ENCODE data around the gene SLC51B. TPM values are rescaled to one million over a fixed set of nuclear protein-coding genes. Genes with fewer than 3 reads are reported as not detected.
"Not testable (repeated sequence)": the region's sequence is repeated elsewhere in the genome, so short reads cannot be mapped to it uniquely, and the experiment has no call there.

The SLC51B gene
- total RNA-seq, 1 donor from 2014 or later = 1.4 TPM

DNA sequence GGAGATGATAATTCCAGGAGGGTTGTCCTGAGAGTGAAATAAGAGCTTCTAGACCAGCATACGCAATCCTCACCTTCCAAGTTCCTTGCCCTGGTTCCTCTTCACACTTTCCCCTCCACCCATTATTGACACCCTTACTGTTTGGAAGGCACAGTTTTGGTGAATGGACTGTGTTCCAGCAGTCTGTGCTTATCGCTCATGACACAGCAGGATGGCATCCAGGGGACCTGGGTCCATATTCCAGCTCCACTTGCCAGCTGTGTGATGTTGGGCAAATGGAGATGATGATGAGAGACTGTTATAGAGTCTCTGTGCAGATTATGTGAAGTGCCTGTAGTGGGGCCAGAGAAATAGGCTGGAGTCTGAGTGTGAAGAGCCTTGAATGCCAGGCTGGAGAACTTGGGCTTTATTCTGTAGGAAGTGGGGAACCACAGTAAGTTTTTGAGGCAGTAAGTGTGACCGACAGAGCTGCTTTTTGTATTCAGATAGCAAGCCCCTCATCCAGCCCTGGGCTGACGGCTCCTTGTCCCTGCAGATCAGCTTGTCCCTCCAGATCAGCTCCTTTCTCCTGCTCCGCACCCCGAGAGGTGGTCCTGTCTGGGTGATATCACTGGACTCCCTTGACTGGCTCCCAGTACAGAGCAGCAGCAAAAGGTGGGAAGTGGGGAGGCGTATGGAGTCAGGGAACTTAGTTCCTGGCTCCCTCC lies 39.5 kb downstream of the SLC51B start:
- no peak for DNase-seq

DNA sequence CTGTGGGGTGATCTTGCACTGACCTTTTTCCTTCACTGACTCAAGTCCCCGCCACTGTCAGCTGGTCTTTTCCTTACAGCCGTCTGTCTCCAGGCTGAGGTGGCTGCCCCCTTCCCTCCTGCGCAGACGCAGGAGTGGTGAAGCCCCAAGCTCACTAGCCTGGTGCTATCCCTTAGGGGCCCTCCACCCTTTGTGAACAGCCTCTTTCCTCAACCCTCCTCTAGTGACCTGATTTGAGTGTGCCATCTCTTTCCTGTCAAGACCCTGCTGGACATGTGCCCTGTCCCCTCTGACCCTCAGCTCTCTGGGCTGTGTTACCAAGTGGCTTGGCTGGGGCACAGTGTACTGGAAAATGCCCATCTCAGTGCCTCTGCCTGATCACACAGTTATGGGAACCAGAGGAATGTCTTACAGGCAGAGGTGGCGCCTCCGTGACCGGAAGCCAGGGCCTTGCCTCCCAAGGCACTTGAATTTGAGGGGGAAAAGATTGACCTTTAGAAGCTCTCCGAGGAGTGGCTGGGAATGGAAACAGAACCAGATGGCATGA lies 40.1 kb downstream of the SLC51B start:
- DNase-seq = no peak

DNA sequence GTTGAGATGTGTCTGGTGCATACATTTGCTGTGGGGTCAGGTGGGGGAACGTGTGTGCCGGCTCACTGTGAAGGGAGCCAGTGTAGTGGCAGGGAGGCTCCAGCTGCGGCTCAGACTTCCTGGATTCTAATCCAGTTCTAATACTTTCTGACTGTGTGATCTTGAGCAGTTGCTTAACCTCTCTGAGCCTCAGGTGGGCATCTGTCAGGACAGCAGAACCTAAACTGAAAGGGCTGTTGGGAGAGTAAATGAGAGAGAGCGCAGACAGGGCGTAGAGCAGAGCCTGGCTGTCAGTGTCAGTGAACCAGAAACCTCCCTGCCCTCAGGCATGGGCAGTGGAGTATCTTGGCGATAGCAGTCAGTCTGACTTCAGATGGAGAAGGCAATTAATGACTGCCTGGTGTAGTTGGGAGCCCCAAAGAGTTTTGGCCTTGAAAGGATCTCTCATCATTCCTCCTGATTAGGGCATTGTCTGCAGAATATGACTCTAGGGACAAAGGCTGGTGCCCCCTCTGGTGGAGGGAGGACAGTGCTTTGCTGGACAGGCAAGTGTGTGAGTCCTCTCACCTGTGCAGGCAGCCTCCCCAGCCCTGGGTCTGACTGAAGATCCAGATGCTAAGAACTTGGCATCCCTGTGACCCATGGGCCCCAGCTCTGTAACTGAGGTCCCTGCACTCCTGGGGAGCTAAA lies 40.9 kb downstream of the SLC51B start:
- peak; percentile 14 for DNase-seq

DNA sequence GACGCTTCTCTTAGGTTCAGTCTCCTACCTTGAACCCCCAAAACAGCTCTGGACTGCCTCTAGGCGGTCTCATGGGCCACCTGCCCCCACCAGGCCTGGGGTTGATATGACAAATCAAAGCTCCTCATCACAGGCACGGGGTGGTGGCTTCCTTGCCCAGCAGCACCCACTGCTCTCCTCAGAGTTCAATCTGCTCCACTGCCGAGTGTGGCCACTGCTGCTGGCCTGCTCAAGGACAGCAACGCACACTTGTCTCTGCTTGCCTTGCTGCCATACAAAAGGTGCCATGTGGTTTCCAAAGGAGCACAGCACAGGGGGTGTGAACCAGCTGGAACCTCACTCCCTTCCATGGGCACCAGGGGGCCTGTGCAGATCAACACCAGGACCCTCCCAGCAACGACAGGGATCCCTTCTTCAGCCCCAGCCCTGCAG lies 41.5 kb downstream of the SLC51B start:
- DNase-seq = peak; percentile 15

DNA sequence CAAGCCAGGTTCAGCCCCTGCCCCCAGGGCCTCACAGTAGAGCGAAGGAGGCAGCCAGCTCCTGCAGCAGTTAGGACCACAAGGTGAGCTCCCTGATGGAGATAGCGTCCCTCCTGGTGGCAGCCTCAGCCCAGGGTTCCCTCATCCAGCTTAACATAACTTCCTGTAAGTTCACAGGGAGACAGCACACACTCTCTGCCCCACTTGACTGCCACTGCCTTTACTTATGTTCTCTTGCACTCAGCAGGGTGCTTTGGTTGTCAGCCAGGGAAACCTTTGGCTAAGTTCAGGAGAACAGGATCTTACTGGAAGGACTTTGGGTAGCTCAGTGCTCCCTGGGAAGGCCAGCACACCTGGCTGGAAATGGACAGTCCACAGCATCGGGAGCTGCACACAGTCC lies 42.2 kb downstream of the SLC51B start:
- no peak for DNase-seq

DNA sequence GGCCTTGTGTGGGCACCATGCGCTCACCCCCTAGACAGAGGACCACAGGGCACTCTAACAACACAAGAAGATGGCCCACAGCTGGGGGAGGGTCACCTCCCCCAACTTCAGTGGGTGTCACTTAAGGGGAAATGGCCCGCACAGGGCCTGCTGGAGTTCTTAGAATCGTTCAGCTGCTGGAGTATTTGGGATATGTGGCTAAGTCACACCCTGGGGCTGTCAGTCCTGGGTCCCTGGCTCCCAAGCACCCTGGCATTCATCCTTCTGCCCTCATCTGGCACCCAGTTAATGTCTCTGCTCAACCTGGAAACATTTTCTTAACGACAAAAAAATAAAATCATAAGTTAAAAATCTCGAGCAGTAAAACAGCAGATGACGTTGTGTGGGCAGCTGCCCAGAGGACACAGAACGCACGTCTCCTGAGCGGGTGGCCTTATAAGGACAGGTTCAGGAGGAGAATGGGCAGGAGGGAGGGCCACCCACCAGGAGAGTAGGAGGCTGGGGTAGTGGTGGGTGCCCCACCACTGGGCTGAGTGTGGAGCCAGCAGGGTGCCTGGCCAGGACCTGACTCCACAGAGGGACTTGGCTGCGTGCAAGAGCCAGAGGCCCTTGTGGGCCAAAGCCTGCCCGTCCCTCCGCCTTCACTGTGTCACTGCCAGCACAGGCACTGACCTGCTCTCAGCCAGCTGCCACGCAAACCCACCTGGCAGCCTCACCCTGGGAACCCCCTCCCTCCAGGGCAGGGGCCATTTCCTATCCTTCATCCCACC lies 42.9 kb downstream of the SLC51B start:
- peak; percentile 40 for DNase-seq

DNA sequence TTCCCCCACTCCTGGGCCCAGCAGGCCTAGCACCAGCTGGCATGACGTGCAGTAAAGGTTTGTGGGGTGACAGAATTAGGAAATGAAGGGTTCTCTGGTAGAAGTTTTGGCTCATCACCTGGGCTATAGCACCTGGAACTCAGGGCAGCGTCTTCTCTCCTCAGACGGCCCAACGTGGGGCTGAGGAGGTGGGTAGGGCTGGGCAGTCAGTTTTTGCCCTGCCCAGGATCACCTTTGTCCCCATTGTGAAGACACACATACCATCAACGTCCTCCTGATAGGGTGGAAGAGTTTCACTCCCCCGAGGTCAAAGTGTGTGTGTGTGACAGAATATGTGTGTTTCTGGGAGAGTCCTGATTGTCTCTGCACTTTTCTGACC lies 43.4 kb downstream of the SLC51B start:
- DNase-seq = no peak

DNA sequence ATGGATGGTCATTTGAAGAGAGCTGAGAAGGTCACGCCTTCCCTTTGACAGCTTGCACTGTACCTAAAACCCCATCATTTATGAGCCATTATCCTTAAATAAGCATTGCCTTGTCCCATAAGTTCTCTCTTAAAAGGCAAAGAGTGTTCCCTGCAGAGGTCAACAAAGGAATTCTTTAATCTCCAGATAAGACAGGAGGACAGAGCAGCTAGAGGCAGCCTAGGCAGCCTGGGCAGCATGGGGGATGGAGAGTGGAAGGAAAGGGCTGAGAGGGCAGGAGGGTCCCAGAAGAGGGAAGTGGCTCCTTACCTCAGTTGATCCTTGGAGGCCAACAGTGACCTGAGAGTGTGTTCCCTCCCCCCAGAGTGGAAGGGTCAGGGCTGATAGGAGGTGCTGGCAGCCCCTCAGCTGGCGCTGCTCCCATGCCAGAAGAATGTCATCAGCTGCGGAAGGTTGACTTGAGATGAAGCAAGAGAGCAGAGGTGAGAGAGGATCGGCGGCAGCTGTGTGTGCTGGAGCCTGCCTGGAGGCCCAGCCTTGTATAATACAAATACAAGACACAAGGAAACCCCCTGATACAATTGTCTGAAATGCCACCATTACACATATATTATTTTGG lies 44.1 kb downstream of the SLC51B start:
- peak; percentile 17 for DNase-seq

DNA sequence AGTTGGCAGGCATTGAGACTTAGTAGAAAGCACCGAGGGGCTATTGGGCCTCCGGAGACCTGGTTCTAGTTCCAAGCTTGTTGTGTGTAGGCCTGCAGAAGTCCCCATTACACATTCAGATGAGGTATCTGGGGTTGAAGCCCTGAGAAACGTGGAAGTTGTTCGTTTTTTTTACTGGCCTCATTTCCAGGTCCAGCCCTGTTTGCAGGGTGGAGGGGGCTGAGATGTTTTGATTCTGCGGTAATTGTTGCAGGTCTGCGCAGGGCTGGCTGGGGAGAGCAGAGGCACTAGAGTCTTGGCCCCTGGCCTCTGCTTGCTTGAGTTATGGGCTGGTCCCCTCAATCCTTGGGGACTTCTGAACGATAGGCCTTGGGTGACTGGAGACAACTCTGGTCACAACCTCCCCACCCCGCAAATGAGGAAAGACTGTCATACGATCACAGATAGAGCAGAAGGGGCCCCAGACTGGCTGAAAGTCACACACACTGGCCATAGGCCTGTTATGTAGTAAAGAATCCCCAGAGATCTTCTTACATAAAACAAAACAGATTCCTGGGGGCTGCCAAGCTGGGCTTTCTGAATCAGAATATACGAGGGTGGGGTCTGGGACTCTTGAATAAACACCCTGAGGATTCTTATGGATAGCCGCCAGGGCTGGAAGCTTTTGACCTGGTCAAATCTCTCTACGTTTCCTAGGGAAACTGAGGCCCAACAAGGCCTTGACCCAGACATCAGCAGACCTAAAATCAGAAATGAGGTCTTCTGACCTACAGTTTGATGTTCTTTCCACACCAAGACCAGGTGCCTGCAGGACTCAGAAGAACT lies 47.0 kb downstream of the SLC51B start:
- DNase-seq = no peak

DNA sequence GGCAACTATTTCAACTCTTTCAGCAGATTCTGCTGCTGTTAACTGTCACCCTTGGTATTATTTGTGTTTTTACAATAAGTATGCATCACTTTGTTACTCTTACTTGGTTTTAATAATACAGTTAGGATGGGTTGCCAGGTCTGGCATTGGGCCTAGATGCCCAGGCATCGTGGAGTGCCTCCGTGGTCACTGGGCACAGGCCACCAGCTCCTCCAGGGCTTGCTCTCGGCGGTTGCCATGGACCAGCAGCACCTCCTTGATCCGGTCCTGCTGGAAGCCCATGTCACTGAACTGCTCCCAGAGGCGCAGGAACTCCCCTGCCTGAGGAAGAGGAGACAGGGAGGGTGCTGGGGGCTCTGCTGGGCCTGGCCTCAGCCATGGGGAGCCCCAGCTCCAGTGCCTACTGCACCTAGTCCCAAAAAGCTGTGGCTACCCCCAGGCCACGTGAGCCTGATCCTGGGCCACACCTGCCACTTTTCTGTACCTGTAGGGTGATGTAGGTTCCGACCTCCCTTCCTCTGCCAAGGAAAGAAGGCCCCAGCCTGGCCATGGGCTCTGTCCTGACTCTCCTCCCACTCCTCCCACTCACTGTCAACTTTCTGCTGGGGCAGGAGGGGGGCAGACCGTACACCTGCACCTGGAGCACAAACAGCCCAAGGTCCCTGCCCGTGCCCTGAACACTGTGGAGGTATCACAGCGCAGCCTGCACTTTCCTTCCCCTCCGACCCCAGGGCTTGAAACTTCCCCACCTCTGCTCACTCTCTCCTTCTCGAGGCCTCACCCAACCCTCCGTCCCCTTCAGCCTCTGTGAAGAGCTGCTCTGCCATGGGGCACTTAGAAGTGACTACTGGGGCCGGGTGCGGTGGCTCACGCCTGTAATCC lies 48.0 kb downstream of the SLC51B start:
- DNase-seq = no peak

DNA sequence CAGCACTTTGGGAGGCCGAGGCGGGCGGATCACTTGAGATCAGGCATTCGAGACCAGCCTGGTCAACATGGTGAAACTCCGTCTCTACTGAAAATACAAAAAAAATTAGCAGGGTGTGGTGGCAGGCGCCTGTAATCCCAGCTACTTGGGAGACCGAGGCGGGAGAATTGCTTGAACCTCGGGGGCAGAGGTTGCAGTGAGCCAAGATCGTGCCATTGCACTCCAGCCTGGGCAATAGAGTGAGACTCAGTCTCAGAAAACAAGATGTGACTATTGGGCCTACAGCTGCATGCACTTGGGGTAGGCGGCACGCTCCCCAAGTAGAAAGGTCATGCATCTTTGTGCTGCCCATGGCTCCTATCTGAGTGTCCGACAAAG lies 48.6 kb downstream of the SLC51B start:
- not testable (repeated sequence) for DNase-seq

DNA sequence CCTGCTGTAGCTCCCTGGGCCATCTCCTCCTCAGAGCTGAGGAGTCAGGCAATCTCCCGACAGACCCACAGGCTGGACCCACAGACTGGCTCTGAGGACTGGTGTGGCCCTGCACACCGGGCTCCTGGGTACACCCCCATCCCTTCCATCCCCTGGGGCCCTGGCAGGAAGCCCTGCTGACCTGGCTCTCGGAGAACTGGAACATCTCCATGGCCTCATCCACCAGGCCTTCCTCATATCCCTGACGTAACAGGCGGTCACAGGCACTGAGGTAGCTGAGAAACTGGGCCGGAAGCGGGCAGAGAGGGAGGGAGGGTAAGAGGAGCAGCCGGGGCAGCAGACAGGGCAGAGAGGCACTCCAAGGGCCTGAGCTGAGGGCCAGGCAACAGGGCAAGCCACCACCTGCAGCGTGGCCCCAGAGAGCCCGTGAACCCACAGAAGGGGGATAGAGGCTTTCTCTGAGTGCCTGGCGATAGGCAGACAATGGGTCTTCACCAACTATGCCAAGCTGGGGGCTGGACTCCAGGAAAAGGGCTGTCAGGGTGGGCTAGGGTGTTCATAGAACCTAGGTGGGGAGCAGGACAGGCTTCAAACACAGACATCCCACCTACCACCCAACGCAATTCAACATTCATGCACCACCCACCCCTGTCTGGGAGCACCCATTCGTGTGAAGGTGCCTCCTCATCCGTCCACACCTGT lies 49.3 kb downstream of the SLC51B start:
- no peak for DNase-seq

DNA sequence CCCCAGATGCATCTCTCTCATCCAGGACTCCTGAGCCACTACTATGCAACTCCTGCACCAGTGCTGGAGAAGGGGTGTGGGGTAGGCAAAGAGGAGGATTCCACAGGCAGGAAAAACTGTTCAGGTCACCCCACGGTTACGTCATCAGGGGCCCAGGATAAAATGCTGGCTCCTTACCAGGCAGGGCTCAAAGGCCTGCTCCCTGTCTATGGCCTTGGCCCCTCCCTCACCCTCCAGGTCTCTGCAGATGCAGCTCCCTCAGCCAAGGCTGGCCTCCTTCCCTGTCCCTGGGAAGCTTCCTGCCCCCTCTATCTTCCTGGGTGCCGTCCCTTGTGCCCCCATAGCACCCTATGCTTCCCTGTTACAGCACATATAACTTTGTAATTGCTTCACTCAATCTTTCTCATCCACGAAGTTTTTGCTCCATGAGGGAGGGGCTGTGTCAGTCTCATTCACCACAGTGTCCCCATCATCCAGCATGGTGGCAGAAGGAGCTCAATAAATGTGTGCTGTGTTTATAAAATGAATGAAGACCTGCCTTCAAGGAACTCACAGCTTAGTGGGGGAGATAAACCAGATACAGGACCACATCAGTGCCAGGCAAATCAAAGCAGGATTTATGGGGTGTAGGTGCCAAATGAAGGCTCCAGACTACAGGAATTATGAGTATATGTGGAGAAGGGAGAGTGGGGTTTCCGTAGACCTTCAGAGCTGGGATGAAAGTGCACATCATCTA lies 50.0 kb downstream of the SLC51B start:
- no peak for DNase-seq

DNA sequence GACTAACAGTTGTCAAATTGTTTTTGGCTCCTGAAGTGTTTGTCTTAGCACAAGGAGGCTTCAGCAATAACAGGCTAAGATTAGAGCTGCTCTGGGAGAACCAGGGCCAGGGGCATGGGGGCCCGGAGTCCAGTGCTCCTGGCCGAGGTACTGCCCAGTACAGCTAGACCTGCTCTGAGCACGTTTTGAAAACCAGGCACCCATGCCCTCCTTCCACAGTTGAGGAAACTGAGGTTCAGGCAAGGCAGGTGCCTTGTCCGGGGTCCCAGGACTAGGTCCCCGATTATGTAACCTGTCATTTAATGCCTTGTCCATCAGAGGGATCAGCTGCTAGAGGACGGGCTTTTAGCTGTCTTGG lies 50.5 kb downstream of the SLC51B start:
- no peak for DNase-seq

DNA sequence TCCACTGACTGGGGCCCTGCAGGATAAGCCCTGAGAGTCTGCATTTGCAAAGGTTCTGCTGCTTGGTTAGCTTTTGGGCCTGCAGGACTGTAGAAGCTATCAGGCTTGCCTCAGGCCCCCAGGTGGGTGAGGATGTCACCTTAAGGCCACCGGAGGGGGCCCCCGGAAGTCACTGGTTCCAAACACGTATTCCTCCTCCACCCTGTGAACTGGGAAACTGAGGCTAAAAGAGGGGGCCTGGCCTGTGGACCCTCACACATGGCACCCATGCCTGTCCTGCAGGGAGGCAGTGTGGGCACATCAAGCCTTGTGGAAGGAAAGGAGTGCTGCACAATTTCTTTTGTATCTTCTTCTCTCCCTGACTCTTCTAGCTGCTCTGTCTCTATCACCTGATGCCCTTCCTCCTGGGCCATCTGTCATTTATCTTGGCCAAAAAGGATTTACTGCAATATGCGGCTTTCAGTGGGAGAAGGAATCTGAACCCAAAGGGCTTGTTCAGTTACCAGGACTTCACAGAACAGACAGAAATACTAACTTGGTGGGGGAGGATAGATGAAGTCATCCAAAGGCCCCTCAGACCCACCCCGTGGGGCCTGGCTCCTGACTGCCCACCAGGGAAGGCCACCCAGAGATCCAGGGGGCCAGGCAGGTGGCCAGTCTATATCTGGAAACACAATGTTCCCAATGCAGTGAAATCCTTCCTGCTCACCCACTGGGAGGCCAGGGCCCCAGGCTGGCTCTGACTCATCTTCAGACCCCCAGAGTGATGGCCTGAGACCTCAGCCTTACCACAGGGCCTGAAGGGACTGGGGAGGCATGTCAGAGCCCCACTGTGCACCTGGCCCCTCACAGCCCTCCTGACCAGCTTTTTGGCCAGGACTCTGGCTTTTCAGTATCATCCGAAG lies 51.5 kb downstream of the SLC51B start:
- no peak for DNase-seq

DNA sequence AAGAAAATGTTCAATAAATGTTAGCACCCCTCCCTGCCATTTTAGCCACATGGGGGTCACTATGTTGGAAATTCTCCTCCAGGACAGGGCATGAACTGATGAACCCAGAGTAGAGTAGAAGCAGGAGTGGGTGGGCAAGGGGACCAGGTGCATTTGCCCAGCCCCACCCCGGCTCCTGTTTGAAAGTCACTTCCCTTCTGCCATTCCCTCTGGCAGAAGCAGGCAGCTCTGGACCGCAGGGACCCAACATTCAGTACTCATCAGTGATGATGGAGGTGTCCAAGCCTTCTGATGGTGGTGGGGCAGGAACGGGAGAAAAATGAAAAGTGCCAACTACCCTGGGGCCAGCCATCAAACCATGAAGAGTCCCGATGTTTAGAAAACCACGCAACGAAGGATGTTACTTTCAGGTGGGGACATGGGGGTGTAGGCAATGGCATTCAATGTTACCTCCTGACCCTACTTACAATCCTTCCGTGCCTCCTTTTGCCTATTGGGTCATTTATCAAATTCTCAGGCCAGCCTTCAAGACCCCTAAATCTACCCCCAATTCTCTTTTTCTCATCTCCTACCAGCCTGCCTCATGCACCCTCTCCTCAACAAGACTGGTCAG lies 52.6 kb downstream of the SLC51B start:
- no peak for DNase-seq

DNA sequence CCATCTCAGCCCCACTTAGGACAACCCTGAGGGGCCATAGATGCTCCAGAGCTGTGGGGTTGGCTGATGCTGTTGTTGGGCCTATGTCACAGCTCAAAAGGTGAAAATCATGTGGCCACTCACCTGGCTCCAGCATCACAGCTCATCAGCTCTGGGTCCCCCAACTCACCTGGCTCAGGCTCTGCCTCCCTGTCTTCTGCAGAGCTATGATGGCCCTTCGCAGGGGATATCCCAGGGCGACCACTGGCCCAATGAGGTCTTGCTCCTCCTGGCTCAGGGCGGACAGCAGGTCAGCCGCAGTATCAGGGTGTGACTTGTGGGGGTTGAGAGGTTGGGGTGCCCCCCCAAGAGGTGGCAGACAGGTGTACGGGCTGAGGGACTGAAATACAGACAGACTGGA lies 54.1 kb downstream of the SLC51B start:
- no peak for DNase-seq

DNA sequence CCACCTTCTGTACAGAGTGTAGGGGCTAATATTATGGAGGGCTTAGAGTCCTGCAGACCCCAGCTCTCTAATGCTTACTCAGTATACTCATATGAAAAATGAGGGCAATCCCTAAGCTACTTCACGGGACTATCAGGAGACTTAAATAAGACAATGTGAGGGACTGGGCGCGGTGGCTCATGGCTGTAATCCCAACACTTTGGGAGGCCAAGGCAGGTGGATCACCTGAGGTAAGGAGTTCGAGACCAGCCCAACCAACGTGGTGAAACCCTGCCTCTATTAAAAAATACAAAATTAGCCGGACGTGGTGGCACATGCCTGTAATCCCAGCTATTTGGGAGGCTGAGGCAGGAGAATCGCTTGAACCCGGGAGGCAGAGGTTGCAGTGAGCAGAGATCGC lies 54.6 kb downstream of the SLC51B start:
- DNase-seq = not testable (repeated sequence)

Measured in tongue (tissue), 2 donors.